IPS-NIHi11 (cell line): ENCODE data around the gene SYS1.

Experiments
- DNase-seq: peaks from one replicate; pipeline ENCODE4 v3.0.0; 2012; ENCODE audit warnings: mixed read lengths, low spot score

SYS1 gene

GRCh38 chr20:45415822-45416637 is 53.1 kb downstream of the SYS1 start, which contains the start of gene PIGT:
TSS of gene PIGT (plus strand) at chr20:45416141. CDS start at chr20:45416157, 16 bp downstream.
- DNase-seq = peak; percentile 91

- DNase-seq = no peak
Measured at GRCh38 chr20:45416917-45417316, 54.0 kb downstream of the SYS1 start.
